Embryonic facial prominence (tissue), 1 donor: Measurements from ENCODE around the gene DBF4.
"Not testable (repeated sequence)": the region's sequence is repeated elsewhere in the genome, so short reads cannot be mapped to it uniquely, and the experiment has no call there.

Source experiments
- DNase-seq: peaks from one replicate; pipeline ENCODE4 v3.0.0-alpha.2; 2016; ENCODE audit errors: extremely low spot score

The DBF4 gene

GRCh38 chr7:87882151-87882937, 6.1 kb downstream of the DBF4 start:
- no peak for DNase-seq

- no peak for DNase-seq
Observed at GRCh38 chr7:87885018-87885417, 8.7 kb downstream of the DBF4 start.

- DNase-seq, result peak; percentile 54
Observed at GRCh38 chr7:87886875-87887274, 10.6 kb downstream of the DBF4 start.

GRCh38 chr7:87895363-87895762, 19.1 kb downstream of the DBF4 start:
- DNase-seq, result no peak

- no peak for DNase-seq
Observed at GRCh38 chr7:87899255-87899654, 23.0 kb downstream of the DBF4 start.

GRCh38 chr7:87907136-87907906, 31.0 kb downstream of the DBF4 start:
- DNase-seq, result not testable (repeated sequence)

- not testable (repeated sequence) for DNase-seq
Observed at GRCh38 chr7:87908814-87909213, 32.5 kb downstream of the DBF4 start.

GRCh38 chr7:87912121-87912520, 35.8 kb downstream of the DBF4 start:
- no peak for DNase-seq

GRCh38 chr7:87918740-87919139, 42.4 kb downstream of the DBF4 start:
- DNase-seq, result no peak

- DNase-seq, result no peak
Observed at GRCh38 chr7:87919875-87920274, 43.6 kb downstream of the DBF4 start.

- DNase-seq, result no peak
Observed at GRCh38 chr7:87920578-87920977, 44.3 kb downstream of the DBF4 start.

- not testable (repeated sequence) for DNase-seq
Observed at GRCh38 chr7:87922759-87923395, 46.6 kb downstream of the DBF4 start.

GRCh38 chr7:87926581-87927461, 50.5 kb downstream of the DBF4 start:
- DNase-seq, result no peak

GRCh38 chr7:87933605-87933952, 57.3 kb downstream of the DBF4 start:
- peak; percentile 8 for DNase-seq

GRCh38 chr7:87933953-87934698, 57.8 kb downstream of the DBF4 start, which contains the start of gene ADAM22:
ADAM22 (plus strand) TSS chr7:87934251; CDS start chr7:87934466, 215 bp downstream.
- DNase-seq, result peak; percentile 73

GRCh38 chr7:87934699-87935383, 58.5 kb downstream of the DBF4 start:
- no peak for DNase-seq

GRCh38 chr7:87935384-87935706, 59.1 kb downstream of the DBF4 start:
- no peak for DNase-seq

- DNase-seq, result no peak
Observed at GRCh38 chr7:87941138-87941537, 64.8 kb downstream of the DBF4 start.

GRCh38 chr7:87944547-87944946, 68.3 kb downstream of the DBF4 start:
- no peak for DNase-seq

- not testable (repeated sequence) for DNase-seq
Observed at GRCh38 chr7:87945926-87946325, 69.6 kb downstream of the DBF4 start.
